NCI-H510A (cell line): ENCODE results near the gene HNRNPA3.
"Not testable (repeated sequence)": the region's sequence is repeated elsewhere in the genome, so short reads cannot be mapped to it uniquely, and the experiment has no call there.

Experiments
- DNase-seq: peaks from one replicate; lab custom pipeline; 2025; lab: John Stamatoyannopoulos, UW

The HNRNPA3 gene

DNA sequence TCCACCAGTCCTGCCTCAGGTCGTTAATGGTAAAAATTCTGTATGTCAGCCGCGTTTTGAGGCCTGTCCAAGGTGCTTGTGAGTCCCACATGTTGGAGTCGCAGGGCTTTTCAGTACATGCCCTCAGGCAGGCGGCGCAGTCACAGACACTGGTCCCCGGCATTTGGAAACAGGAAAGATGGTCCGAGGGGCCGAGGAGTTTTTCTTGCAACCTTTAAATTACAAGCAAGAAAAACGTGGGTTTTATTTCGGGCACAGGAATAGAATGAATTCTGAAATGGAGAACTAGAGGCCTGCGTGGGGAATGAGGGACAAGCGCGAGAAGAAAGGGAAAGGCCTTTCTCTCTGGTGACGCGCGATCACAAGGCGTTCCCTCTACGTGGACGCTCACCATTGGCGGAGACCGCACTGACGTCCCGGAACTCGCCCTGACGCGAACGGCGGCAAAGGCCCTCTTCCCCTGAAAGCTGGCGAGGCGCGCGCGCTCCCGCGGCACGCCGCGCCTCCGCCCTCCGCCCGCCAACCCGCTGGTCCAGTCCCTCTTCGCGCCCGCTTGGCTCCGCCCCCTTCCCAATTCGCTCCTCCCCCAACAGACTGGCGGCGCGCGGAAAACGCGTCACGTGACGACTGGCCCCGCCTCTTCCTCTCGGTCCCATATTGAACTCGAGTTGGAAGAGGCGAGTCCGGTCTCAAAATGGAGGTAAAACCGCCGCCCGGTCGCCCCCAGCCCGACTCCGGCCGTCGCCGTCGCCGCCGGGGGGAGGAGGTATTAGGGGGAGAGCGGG, at the start of gene HNRNPA3:
Gene HNRNPA3, plus strand, starts transcription at position 689 of the 785 bp plus-strand sequence. Its CDS starts 6 bp downstream, at position 695.
- peak; percentile 98 for DNase-seq

DNA sequence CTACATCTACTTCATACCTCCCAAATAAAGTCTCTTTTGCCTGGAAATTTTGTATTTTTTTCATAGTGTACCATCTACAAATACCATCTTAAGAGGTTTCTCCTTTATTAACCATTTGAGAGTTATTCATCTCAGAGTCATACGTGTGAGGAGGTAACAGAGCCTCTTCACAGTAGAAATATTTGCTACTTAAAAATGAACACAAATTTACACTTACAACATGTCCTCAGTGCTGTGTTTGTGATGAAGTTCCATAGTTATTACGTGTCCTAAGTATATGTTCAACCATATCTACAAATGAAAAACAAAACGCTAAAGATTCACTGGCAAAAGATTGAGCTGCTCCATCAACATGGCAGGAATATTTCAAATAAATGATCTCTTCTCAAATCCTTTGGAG, 48.5 kb upstream of the HNRNPA3 start:
- no peak for DNase-seq

DNA sequence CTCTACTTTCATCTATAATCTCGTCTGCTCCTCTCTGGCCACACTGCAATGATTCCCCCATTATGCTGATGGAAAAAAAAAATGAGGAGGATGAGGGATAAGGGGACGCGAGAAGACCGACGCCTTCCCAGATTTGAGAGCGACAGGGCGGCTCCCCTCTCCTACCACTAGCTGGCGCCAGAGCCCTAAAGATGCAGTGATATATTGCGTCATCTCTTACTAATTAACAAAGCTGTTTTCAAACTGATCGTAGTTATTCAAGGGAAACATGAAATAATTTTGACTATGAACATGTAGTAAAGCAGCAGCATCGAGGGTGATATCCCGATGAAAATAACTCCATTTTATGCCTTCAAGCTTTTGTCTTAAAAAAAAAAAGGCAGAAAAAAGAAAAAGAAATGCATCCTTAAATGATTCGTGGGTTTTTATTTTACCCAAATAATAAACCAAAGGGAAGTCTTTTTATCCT, 48.0 kb upstream of the HNRNPA3 start:
- peak; percentile 57 for DNase-seq

DNA sequence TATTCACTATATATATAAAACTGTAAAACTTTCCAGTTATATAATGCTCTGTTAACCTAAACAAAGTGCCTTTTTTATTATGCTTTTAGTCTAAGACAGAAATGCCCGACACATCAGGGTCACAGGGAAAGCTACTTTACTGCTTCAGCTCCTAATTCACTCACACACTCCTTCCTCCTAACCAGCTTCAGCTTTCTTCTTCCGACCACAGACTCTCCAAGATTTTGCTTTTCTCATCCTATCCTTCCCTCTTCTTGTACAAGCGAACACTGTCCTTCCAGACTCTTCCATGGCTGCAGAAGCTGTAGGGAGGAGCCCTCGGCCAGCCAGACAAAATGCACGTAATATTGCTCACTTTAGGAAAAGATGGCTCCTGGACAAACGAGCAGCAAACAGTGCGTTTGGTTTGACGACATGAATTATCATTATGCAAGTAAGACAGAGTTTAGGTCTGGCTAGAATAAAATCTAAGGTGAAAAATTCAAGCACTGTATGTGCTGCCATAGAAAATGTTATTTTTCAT, 47.5 kb upstream of the HNRNPA3 start:
- DNase-seq, result no peak

DNA sequence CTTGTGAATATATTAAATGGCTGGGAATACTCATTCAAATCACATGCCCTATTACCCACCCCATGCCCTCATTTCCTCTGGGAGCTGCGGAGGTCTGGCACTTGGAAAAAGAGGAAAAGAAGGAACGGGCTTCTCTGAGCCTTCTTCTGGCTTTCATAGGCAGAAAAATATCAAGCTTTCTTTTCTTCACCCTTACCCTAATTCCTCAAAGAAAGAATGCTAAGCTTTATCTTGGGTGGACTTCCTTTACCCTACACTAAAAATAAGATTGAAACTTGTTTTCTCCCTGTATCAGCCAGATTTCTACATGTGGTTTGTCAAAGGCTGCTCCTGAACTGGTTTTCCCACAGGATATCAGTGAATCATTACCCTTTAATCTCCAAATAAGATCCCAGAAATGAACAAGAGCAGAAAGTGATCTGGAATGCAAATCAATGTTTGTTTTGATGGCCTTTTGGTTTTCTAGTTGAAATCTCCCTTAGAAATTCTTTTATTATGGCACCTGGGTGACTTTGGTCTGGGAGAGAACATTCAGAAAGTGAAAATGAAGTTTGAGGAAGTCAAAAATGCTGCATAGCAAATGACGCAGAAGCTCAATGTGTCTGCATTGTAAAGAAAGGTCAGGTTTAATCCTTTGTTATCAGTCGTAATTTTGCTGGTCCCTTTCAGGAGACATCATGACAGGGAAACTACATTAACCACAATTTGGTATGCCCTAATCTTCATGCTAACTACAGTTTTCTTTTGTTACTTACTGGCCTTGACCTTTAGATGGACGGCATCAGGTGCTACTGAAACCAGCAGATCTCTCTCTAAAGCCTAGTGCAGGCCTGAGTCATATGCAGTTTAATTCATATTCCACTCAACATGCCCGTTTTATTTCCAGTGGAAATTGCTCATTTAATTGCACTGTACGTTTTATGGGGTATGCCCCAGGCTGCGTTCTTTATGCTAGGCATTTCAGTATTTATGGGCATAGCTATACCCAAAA, 46.6 kb upstream of the HNRNPA3 start:
- DNase-seq, result no peak

DNA sequence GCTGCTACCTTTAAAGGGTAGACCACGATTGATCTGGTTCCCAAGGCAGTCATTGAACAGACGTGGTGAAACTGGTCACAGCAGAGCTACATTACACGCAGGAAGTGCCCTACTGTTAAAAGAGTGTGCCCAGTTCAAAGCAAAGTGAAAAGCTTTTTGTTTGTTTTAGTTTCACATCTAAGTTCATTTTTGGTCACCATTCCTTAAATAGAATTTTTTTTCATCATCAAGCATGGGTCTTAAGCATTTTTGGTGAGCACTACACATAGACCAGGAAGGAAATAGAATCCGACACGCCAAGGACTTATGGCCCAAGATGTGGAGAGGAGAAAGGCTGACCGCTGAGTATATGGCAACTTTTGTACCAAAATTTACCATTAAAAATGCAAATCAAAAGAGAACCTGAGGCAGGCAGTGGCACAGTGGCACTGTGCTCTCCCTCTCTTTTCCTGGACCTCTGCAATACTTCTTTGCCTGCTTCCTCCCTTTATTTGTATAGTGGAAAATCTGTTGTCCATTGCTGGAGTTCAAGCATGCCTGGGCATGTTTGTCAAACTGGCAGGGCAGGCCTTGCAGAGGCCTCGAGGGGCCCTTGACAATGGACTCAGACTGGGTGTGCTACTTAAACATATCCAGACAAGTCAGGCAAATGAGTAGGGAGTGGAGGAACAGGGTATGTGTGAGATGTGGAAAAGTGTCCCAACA, 42.6 kb upstream of the HNRNPA3 start:
- peak; percentile 97 for DNase-seq

DNA sequence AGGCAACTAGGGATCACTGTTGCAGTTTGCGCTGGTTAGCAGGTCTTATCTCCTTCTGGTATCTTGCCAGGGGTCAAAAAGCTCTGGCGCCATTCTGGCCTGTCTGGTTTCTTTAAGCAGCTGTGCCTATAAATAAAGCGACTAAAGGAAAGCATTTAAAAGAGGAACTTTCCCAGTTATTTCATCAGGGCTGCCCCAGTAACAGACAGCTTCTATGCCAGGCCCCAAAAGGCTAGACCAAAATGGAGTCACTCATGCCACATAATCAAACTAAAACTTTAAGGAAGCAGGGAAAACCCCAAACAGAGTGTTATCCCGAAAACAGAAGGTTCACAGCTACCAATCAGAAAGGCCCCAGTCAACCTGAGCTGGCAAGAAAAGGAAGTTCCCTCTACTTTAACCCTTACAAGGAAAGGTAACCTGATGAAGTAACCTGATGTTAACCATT, 41.2 kb upstream of the HNRNPA3 start:
- no peak for DNase-seq

DNA sequence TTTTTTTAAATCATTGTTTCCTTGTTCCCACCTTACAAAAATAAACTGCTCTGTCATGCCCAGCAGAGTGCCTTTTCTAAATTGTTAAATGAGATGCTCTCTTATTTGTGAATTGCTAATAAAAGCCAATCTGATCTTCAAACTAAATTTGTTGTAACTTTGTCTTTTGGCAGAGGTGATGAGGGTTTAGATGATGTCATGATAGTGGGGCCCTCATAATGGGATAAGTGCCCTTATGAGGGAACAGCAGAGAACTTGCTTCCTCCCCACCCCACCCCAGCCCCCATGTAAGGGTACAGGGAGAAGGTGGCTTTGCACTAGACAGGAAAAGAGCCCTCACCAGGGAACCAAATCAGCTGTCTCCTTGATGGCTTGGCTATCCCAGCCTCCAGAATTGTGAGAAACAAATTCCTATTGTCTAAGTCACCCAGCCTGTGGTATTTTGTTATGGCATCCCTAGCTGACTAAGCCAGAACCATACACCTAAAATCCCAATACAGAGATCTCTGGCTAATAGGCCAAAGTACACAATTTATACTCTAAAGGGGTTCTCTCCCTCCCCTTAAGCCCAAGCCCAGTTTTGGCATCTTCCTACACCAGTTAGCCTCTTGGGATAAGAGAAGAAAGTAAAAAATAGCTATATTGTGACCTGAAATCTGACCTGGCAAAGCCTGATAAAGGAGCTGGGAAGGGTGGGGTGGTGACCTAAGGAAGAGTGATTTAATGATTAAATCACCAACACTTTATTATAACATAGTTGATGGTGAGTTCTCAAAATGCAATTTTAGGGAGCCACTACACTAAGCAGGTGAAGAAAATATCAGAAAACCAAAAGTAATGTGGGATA, 40.3 kb upstream of the HNRNPA3 start:
- DNase-seq, result no peak

DNA sequence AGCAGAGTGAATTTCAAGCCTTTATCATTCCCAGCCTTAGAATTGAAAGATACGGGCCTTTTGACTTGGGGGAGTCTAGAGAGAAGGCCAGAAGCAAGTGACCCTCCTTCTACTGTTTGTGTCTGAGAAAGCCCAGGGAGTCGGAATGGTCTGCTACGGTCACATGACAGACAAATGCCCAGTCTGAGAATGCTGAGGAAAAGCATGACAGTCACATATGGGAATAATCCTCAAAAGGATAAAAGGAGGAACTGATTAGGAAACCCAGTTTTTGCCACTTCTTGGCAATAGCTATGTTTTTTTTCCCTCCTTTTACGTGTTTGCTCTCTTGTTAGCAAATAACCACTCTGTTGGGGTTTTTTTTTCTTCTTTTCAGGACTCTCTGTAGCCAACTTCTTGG, 38.1 kb upstream of the HNRNPA3 start:
- DNase-seq, result no peak

DNA sequence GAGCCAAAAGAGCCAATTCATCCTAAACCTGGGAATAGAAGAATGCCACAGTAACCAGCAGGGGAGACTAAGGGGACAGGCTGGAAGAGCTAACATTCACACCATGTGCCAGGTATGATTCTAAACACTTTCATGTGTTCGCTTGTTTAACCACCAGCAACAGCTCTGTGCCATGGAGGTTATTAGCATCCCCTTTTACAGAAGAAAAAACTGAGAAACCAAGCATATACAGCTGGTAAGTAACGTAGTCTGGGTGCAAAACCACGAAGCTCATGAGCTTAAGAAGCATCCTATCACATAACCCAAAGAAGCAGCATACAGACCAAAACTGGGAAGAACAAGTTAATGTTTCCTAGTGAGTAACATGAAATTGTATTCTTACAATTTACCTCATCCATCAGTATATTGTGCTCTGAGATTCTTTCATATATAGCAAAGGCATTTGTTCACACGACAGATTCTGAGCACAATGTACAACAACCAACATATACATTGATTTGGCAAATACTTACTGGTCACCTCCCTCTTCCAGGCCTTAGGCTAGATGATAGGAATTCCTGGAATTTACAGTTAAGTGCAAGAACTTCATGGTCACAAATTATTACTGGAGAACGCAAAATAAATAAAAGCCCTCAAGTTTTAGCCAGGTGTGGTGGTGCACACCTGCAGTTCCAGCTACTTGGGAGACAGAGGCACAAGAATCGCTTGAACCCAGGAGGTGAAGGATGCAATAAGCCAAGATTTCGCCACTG, 36.5 kb upstream of the HNRNPA3 start:
- no peak for DNase-seq

DNA sequence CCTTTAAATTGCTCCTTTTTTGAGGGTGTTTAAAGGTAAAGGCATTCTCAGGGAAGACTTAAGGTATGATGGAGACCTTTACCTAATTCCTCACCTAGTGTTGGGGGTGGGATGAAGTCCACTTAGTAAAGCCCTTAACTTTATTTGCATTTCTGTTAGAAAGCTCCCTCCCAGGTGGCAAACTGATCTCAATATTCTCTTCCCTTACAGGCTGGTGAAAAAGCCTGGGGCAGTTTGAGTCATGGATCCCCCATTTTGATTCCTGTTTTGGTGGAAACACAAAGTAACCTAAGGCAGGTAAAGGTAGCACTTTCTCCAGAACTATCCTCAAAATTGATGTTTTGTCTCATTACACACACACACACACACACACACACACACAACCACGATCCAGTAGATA, 33.8 kb upstream of the HNRNPA3 start:
- DNase-seq, result no peak

DNA sequence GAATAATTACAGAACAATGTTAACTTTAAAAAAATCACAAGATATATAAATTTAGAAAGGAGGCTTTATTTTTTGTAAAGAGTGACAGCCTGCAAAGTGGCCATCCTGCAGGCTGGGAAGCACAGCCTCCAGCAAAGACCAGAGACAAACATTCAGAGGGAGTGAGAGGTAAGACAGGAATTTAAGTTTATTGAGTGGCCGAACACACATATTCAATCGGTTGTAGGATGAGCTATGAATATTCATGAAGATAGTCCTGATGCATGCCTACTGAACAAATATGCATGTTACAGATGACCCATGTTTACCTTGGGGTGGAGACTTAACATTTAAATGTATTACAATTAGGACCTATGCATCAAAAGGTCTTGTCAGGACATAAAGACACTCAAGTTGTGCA, 33.4 kb upstream of the HNRNPA3 start:
- no peak for DNase-seq

DNA sequence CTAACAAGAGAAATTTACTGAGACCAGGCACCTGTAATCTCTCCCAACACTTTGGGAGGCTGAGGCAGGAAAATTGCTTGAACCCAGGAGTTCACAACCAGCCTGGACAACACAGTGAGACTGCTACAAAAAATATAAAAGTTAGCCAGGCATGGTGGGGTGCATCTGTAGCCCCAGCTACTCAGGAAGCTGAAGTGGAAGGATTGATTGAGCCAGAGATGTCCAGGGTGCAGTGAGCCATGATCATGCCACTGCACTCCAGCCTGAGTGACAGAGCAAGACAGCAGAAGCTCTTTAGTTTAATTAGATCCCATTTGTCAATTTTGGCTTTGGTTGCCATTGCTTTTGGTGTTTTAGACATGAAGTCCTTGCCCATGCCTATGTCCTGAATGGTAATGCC, 32.9 kb upstream of the HNRNPA3 start:
- DNase-seq, result not testable (repeated sequence)

DNA sequence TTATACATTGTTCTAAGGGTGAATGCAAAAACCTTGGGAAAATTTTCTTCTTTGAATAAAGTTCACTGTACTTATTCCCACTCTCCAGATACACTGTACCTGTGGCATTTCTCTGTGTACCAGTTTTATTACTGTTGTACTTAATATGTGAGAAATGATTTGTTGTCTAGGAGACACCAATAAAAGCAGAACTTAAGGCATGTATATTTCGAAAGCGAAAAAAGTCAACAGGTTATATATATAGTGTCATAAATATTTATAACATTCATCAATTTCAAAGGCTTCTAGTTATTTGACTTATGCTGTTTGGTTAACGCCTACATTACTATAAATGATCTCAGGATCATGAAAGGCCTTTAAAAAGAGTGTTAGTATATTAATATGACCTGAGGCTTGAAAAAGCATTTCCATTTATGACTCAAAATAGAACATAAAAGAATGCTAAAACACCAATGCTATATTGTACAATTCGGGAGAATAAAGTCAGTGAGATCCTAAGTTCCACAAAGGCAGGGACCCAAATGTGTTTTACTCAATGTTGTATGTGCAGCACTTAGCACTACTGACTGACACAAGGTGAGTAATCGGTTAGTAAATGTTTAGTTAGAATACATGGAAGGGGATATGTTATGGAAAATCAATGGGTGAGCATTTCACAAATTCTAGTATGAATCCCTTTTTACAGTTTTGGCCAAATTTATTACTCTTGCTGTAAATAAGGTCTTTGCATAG, 32.2 kb upstream of the HNRNPA3 start:
- DNase-seq, result no peak

DNA sequence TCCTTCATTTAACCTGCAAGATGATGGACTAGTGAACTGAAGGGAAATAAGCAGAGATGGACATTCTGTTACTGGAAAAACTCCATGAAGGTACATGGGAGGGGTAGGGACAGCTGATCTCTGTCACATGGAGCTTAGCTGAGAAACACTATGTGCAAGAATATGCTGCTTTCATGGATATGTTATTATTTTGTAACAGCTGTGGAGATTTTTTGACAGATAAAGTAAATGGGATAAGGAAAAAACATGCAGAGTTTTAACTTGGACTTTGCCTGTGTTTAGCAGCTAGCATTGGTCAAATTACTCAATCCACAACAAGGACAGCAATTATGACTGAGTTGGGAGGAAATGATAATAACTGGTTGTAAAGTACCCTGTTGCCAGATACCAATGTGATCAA, 28.7 kb upstream of the HNRNPA3 start:
- no peak for DNase-seq

DNA sequence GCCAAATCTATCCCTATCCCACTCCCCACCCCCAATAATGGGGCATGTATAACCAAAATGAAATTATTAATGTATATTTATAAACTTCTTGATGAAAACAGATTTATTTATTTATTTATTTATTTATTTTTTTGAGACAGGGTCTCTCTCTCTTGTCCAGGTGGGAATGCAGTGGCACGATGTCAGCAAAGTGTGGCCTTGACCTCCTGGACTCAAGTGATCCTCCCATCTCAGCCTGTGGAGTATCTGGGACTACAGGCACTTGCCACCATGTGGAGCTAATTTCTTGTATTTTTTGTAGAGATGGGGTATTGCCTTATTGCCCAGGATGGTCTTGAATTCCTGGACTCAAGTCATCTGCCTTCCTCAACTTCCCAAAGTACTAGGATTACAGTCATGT, 28.0 kb upstream of the HNRNPA3 start:
- no peak for DNase-seq

DNA sequence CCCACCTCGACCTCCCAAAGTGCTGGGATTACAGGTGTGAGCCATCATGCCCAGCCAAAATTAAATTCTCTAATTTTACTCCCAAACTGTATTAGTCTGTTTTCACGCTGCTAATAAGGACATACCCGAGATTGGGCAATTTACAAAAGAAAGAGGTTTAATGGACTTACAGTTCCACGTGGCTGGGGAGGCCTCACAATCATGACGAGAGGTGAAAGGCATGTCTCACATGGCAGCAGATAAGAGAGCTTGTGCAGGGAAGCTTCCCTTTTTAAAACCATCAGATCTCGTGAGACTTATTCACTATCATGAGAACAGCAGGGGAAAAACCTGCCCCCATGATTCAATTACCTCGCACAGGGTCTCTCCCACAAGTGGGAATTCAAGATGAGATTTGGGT, 26.6 kb upstream of the HNRNPA3 start:
- DNase-seq, result not testable (repeated sequence)

DNA sequence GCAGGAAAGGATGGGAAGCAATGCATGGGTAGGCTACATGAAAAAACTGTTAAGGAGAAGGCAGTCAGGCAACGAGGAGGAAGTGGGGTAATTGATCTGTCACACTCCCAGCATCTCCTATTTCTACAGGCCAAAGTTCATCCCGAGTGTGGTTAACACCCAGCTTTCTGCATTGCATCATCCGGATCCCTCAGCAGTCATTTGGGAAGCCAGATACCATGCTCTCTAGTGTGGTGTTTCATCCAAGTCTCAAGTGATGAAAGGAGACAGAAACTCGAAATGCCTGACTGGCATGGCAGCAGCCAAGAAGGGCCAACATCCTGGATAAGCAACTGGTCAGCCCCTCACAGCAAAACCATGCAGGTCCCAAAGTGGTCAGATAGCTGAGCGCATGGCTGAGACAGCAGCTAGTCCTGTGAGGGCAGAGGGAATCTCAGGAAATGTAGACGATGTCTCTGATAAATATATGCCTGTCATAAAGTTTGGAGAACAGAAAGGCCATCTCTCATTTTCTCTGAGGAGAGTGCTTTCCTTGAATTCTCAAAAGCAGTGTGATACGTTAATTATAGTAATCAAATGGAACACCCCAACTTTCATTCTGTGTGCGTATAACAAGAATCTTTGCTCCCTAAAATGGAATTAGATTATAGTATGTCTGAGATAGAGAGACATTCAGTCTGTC, 24.8 kb upstream of the HNRNPA3 start:
- no peak for DNase-seq
